GM19468 (cell line): ENCODE results near the gene GBX1.

Experiments used
- ATAC-seq: cut with Tn5 transposase; IDR thresholded peaks from one replicate; pipeline ENCODE4 v1.9.1; 2021; ENCODE audit warnings: mild to moderate bottlenecking, moderate library complexity, moderate number of reproducible peaks; ENCODE audit not compliant: unreplicated experiment; ENCODE audit errors: extremely low read depth

GBX1 gene

DNA sequence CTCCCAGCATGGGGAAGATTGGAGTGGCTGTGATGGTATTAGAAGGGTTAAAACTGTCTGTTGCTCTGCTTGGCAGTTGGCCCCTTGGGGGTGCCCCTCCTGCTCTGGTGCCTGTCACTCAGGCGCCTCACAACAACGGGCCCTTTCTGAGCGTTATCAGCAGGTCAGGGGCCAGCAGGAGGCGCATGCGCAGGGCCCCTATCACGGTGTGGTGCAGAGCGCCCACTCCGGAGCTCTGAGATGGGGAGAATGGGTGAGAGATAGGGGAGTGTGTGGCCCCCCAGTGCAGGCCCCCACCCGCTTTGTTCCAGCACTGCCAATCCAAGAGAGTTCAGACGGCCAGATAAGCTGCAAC is 24.8 kb downstream of the GBX1 start:
- no peak for ATAC-seq

DNA sequence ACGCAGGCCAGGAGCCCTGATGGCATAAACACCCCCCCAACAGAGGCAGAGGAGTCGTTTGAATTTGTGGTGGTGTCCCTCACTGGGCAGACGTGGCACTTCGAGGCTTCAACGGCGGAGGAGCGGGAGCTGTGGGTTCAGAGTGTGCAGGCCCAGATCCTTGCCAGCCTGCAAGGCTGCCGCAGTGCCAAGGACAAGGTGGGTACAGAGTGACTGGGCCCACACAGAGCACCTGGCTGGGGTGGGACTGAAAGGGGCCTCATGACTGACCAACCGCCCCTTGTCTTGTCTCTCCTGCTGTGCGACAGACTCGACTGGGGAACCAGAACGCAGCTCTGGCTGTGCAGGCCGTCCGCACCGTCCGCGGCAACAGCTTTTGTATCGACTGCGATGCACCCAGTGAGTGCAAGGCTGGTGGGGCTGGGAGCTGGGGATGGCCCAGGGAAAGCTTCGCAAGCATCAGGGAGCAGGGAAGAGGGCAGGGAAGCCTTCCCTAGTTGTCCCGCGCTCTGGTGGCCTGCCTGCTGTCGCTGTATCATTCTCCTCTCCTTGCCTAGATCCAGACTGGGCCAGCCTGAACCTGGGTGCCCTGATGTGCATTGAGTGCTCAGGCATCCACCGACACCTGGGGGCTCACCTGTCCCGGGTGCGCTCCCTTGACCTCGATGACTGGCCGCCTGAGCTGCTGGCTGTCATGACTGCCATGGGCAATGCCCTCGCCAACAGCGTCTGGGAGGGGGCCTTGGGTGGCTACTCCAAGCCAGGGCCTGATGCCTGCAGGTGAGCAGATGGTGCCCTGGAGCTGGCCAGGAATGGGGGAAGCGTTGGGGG is 25.4 kb downstream of the GBX1 start:
- ATAC-seq: no peak

- ATAC-seq: no peak
Observed at GRCh38 chr7:151141311-151141854, 26.1 kb downstream of the GBX1 start.

DNA sequence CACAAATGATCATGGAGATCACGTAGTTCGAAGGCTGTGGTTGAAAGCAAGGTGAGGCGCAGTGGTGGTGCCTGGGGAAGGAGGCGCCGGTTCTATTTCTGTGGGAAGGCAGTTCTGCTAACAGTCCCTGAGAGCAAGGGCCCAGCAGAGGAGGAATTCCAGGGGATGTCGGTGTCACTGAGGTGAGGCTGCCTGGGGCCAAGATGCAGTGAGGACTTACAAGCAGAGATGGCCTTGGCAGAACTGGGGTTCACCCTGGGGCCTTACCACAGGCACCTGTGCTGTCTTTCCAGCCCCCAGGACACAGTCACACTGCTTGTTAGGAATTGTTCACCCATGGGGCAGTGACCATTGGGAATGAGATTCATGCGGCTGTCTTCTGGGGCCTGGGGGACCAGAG is 26.7 kb downstream of the GBX1 start:
- no peak for ATAC-seq

GRCh38 chr7:151139791-151140190 is 27.7 kb downstream of the GBX1 start:
- no peak for ATAC-seq

DNA sequence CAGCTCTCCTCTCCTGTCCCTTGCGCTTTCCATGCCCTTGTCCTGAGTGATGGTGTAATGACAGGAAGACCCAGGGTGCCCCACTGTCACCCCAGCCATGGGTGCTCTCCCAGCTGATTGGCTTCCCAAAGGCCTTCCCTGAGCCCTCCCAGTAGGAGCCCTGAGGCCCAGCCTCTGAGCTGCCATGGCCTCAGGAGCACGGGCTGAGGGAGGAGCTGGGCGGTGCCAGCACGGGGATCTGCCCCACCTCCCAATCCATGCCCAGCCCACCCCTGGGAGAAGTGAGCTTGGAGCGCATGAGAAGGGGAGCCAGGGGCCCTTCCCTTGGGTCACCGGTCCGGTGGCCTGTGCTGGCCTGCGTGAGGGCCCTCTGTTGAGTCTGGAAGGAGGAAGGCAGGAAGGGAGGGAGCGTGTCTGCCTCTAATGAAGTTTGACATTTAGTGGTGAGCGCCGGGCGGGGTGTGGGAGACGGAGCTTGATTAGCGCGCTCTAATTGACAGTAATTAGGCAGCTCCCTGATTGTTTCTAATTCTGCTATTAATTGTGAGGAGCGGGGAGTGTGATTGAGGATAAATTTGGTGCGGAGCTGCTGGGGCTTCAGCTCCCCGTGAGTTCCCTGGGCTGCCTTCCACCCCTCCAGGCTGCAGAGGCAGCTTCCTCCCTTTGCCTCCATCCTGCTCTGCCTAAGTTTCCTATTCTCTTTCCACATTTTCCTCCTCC is 28.3 kb downstream of the GBX1 start:
- ATAC-seq: no peak

- no peak for ATAC-seq
Observed at GRCh38 chr7:151138153-151138851, 29.2 kb downstream of the GBX1 start.

DNA sequence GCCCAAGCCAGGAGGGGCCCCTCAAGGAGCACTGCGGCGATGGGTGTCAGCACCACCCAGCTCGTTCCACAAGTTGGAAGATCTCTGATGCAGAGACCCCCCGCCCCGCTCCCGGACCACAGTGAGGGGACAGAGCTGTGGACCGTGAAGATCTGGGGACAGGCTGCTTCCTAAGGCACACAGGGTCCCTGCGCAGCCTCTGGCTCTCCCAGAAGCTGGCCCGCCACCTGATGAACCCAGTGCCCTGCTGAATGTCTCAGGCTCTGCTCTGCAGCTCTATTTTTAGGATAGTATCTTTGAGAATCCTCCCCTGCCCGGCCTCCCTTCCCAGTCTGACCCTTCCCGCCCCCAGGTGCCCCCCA is 29.7 kb downstream of the GBX1 start:
- no peak for ATAC-seq

DNA sequence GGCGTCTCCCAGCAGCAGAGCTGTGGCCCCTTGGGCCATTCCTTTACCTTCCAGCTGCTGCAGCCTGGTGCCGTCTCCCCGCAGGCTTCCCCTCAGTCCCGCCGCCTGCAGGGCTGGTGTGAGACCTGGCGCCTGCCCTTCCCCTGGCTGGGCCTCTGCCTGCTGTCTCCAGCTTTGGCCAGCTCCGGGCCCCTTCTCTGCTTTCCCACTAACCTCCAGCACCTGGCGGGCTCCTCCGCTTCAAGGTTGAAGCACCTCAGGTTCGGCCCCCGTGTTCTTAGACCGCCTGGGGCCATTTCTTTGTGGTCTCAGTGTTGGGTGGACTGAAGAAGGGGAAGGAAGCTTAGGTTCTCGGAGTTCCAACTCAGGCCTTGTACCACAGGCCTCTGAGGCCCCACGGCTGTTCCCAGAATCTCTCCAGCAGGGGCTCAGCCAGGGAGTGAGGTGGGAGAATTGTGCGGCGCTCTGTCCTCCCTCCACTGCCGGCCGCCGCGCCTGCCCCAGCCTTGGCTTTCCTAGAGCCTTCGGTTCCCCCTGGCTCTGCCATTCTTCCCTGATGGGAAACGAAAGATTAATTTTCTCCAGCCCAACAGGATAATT is 30.3 kb downstream of the GBX1 start:
- ATAC-seq: no peak

DNA sequence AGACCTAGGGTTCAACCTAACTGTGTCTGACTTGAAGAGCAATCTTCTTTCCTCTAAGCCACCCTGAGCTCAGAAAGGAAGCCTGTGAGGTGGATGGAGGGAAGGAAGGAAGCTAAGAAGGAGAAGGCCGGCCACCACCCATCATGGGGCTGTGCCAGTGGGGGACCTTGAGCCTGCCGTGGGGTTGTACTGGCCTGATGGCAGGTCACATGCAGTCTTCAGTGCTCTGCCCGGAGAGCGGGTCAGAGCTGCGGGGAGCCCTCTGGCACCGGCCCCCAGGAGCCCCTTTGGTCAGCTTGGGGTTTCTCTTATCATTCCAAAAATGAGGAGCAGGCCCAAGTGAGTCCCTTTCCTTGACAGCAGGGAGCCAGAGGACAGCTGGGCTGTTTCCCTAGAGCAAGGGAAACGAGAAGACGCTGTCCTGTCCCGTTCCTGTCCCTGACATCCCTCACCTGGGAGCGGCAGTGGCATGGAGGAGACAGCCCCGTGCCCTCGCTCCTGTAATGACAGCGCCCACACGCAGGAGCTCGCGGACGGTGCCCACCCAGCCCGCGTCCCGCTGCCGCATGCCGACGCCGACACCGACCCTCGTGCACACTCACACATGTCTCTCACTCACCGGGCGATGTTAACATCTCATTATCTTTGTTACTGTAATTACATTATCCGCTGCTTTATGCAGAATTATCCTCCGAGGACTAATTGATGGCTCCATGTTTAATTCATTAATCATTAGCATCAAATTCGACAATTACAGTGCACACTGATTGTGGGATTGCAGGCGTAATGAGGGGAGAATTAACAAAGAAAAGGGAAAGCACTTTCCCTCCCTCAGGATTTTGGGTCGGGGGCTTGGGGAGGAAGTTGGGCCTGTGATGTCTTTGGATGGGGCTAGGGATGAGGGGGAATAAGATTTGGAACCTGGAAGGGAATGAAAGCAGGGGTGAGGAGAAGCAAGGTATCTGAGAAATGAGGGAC is 31.3 kb downstream of the GBX1 start:
- ATAC-seq: no peak

- ATAC-seq: no peak
Observed at GRCh38 chr7:151135525-151135845, 32.0 kb downstream of the GBX1 start.

- ATAC-seq: no peak
Observed at GRCh38 chr7:151134743-151135524, 32.6 kb downstream of the GBX1 start.

GRCh38 chr7:151133986-151134742 is 33.3 kb downstream of the GBX1 start:
- no peak for ATAC-seq

DNA sequence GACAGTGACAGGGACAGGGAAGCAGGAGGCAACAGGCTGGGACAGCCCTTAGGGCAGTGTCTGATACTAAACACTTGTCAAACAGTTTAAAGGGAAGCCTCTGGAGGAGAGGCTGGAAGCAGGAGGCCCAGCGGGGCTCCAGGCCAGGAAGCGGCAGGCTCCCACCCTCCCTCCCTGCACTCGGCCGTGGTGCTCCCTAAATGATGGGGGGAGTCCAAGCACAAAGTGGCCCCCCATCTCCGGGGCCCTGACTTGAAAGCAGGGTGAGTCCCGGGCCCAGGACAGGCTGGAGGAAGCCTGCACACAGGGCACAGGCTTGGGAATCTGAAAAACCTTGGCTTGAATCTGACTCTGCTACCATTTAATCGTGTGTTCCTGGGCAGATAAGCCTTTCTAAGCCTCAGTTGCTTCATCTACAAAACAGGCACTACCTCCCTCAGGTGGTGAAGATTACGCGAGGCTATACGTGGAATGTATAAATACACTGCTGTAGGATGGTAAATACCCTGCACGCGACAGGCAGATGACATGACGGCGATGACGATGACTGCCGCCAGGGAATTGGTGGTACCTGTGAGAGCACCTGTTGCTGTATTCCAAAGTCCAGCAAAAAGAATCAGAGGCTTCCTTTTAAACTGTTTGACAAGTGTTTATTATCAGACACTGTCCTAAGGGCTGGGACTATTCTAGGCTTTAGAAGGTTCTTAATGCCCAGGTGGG is 34.1 kb downstream of the GBX1 start:
- ATAC-seq: no peak

GRCh38 chr7:151132461-151133205 is 34.9 kb downstream of the GBX1 start:
- no peak for ATAC-seq

DNA sequence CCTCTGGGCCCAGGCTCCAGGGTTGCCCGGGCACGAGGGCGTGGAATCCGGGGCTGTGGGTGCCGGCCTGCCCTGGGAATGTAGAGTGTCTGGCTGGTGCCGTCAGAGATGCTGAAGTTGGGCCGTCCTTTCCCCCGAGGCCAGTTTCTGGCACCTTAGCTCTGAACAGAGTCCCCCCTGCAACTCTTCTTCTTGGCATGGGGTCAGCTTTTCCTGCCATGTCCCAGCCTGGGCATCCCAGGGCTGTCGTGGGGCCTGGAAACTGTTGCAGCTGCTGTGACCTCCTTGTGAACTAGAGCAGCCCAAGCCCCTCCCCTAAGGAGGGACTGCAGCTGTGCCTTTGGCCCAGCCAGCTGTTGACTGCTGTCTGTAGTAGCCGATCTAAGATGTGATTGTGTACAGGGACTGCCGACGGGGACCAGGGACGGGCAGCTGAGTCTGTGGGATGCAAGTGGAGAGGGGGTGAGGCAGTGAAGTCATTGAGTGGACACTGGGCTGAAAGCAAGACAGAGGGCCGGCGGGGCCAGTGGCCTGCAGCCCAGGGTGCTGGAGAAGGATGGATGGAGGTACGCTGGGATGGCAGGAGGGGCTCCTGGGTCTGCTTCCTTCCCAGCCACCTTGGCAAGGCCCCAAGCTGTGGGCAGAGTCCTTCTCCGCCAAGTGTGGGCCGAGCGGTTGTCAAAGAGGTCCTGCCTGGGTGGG is 35.8 kb downstream of the GBX1 start:
- no peak for ATAC-seq
